SH-SY5Y (cell line): ENCODE data around the gene NDFIP2.

Experiments used
- GATA2 ChIP-seq: IDR thresholded peaks from 2 replicates; pipeline ENCODE4 v1.6.1; 2011; ENCODE audit warnings: mild to moderate bottlenecking, low read depth, low read length
- GATA3 ChIP-seq: IDR thresholded peaks from 2 replicates; pipeline ENCODE4 v1.6.1; 2011; ENCODE audit warnings: low read depth, mild to moderate bottlenecking, low read length, moderate library complexity

GRCh38 chr13:79462895-79463294 is 18.1 kb upstream of the NDFIP2 start:
- no peak for TF ChIP-seq GATA2
- TF ChIP-seq GATA3 = no peak
